ENCODE results near the gene CLHC1. TPM values are rescaled to one million over a fixed set of nuclear protein-coding genes. Genes with fewer than 3 reads are reported as not detected.
"Not testable (repeated sequence)": the region's sequence is repeated elsewhere in the genome, so short reads cannot be mapped to it uniquely, and the experiment has no call there.

The CLHC1 gene
- total RNA-seq, 1 donor from 2014 or later = 116 TPM

GRCh38 chr2:55136138-55136541 is 96.0 kb downstream of the CLHC1 start:
- DNase-seq (ENCODE audit: low spot score) = no peak

- no peak for DNase-seq (ENCODE audit: low spot score)
These were observed 96.6 kb downstream of the CLHC1 start for GRCh38 chr2:55135491-55135890.

GRCh38 chr2:55134316-55134706 is 97.8 kb downstream of the CLHC1 start:
- no peak for DNase-seq (ENCODE audit: low spot score)

GRCh38 chr2:55133467-55134315 is 98.4 kb downstream of the CLHC1 start:
- DNase-seq (ENCODE audit: low spot score) = peak; percentile 59

GRCh38 chr2:55130849-55131248 is 101.2 kb downstream of the CLHC1 start:
- DNase-seq (ENCODE audit: low spot score) = no peak

- not testable (repeated sequence) for DNase-seq (ENCODE audit: low spot score)
These were observed 105.5 kb downstream of the CLHC1 start for GRCh38 chr2:55126643-55127042.

Other genes with a start within 250 kb of the CLHC1 start
- gene RTN4, start 181.8 kb downstream of the CLHC1 start, total RNA-seq (ENCODE audit: insufficient read depth, low replicate concordance) = 92.9 TPM
- gene RPS27A, start 395 bp upstream of the CLHC1 start, total RNA-seq (ENCODE audit: insufficient read depth, low replicate concordance) = 636 TPM
- 12.0 TPM for gene MTIF2, start 36.9 kb upstream of the CLHC1 start, total RNA-seq (ENCODE audit: insufficient read depth, low replicate concordance)
- 94.6 TPM for gene CCDC88A, start 187.6 kb upstream of the CLHC1 start, total RNA-seq (ENCODE audit: insufficient read depth, low replicate concordance)